Astrocyte of the hippocampus (primary cell): ENCODE results near the gene PDCD6IP.

Experiments
- DNase-seq: peaks from one replicate; pipeline ENCODE4 v3.0.0; 2011; ENCODE audit warnings: low read depth, low spot score

The PDCD6IP gene

DNA sequence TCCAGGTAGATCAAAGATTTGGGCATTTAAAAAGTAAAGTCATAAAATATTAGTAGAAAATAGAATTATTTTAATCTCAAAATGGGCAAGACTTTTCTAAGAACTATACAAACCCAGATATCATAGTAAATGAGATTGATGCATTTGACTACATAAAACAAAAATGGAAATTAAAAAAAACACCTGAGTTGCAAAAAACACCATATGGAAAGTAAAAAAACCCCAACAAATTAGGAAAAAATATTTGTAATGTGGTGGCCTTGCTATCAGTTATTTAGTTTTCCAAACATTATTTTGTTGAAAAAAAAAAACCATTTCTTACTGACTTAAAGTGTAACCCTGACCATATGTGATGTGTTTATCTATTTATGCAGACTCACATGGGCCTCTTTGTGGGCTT, 97.2 kb downstream of the PDCD6IP start:
- DNase-seq = no peak

DNA sequence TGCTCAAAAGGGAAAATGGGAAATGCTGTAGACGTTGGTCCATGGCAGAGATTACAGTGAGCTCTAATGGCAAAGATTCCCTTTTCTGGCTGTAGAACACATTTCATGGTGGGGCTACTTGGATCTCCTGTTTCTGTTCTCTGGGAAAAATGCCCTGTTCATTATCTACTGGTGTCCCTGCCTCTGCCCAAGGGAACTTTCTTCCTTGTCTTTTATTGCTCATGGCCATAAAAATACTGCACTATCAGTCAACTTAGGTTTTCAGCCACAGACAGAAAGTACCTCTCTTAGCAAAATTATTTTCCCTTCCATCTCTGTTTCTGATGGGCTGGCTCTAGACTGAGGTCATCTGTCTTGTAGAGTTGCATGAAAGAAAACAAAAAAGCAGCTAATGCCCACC, 98.9 kb downstream of the PDCD6IP start:
- no peak for DNase-seq

DNA sequence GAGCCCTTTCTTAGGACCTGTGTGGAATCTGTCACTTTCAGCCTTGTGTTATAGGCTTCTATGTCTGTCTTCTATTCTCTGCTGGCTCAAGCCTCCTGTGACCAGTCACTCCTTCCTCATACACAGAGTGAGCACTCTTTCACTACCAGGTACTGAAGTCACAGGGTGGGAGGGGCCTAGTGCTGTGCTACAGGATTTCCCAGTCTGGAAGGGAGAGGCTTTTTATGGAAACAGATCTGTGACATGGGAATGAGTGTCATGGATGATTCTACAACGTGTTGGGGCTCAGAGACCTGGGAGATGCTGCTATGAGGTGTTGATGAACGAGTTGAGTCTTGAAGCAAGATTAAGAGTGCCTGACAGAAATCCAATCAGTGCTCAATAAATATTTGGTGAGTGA, 100.5 kb downstream of the PDCD6IP start:
- no peak for DNase-seq

DNA sequence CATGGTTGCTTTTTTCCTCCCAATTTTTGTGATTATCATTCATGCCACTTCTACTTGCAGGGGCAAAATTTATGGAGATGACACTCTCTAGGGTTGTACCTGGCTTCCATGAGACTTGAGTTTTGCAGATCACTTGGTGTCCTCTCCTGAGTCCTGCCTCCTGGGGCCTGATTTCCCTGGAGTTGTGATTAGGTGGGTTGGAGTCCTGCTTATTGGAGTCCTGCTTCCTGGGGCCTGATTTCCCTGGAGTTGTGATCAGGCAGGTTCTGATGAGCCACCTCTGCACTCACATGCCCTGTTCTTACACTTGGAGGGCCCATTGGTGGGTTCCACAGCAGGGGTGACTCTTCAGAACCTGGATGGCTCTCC, 102.0 kb downstream of the PDCD6IP start:
- no peak for DNase-seq

DNA sequence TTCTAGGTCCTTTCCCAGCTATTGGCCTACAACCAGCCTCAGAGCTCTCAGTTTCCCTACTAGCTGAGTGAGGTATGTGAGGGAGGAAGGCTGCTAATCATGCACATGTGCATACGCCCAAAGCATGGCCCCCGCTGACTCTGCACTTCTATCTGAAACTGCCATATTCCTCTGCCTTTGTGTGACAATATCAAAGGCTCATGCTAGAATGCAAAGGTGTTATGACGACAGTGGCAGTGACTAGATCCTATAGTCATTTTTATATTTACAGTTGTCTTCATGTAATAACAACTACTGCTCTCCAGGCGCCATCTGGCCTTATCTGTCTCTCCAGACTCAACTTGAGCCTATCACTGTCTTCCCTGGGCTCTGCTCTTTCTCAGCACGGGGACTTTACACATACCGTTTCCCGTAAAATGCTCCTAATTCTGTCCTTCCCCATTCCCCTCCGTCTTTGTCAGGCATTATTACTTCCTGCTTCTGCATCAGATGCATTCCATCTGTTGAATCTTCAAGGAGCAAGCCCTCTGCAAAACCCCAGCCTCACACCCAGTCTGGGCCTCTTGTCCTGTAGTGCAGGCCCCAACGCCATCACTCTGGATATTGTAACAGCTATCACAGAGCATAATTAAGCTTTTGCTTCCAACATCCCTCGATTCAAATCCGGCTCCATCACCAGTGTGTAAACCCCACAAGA, 102.5 kb downstream of the PDCD6IP start:
- no peak for DNase-seq

DNA sequence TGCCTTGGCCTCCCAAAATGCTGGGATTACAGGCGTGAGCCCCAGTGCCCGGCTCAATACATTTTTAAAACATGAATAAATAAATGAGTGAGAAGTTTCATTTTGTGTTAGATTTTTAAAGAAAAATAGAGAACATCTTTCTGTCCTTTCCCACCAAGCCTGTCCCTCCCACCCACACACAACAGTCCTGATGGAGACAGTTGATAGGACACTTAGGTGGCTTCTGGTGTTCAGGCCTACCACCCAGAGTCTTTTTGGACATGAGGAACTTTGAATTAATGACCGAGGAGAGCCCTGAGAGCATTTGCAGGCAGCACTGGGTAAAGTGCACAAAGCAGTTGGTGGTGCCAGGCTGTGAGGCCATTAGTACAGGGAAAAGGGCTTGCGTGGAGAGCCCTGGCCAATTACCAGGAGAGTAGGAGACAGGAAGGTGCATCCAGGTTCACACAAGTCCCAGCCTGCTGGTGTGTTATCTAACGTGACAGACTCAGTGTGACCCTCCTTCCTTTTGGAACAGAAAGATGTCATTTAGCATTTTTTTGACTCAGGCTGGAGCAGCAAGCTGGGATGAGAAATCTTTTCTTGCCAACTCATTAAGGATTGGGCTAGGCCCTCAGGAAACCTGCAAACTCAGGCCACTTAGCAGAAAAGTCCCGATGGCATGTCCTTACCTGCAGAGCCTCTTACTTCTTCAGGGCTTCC, 103.6 kb downstream of the PDCD6IP start:
- DNase-seq = no peak

DNA sequence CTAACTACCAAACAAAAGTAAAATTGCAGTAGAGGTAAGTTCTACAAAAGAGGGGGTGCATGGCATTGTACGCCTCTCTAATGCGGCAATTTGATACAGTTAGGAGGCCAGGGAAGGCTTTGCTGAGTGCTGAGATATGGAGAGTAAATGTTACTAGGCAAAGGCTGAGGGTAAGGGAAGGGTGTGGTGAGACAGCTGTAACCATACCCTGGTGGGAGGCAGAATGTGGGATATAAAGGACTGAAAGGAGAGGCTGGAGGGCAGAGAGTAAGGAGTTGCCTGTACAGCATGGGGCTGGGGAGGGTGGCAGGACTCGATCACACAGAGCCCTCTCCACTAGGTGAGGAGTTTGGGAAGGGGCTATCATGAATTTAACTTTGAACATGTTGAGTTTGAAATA, 106.3 kb downstream of the PDCD6IP start:
- no peak for DNase-seq

DNA sequence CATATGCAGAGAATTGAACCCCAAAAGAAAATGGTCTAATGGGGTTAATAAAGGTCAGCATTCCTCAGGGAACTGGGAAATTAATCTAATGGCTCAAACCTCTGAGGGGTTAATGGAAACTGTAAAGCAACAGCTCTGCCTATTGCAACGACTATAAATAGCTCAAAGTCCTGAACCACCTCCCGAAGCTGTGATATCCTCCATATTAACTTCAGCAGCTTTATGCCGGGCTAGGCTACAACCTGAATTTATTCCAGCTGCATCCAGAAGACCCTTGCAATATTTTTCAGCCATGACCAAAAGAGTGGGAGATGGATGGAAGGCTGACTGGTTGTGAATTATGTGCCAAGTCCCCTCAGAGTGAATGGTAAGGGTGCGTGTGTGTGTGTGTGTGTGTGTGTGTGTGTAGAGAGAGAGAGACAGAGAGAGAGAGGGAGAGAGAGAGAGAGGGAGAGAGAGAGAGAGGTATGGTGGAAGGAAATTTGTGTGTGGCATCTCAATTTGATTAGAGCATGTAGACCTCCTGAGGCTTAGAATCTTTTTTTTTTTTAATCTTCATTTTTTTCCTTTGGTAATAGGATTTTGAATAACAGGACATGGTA, 109.9 kb downstream of the PDCD6IP start:
- DNase-seq = no peak

DNA sequence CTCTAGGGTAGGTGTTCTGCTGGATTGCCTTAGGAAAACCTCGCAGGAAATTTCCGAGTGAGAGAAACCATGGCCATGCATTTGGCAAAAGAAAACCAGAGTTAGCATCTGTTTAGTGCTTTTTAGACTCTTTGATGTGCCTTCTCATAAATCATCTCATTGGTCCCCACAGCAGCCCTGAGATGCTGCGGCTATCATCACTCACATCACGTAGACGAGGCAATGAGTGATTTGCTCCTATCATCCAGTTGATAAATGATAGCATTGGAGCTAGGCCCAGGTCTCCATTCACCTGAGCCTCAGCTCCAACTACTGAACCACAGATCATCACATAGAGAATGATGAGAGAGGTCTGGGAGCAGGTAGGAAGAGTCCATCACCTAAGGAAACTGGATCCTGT, 111.1 kb downstream of the PDCD6IP start:
- no peak for DNase-seq

DNA sequence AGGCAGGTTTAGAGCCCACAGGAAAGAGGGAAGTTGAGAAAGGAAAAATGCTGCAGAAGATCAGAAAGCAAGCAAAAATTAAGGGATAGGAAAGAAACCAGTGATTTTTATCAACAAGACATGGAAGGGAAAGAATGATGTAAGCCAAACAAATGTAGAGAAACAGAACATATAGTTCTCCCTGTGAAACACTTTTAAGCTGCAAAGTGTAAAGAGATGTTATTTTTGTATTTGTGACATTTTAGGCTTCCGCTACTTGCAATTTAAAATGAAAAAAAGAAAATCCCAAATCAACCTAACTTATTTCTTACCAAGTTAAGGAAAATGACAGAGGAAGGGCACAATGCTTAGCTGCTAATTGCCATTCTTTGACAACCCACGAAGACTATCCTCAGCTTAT, 111.6 kb downstream of the PDCD6IP start:
- DNase-seq = no peak

DNA sequence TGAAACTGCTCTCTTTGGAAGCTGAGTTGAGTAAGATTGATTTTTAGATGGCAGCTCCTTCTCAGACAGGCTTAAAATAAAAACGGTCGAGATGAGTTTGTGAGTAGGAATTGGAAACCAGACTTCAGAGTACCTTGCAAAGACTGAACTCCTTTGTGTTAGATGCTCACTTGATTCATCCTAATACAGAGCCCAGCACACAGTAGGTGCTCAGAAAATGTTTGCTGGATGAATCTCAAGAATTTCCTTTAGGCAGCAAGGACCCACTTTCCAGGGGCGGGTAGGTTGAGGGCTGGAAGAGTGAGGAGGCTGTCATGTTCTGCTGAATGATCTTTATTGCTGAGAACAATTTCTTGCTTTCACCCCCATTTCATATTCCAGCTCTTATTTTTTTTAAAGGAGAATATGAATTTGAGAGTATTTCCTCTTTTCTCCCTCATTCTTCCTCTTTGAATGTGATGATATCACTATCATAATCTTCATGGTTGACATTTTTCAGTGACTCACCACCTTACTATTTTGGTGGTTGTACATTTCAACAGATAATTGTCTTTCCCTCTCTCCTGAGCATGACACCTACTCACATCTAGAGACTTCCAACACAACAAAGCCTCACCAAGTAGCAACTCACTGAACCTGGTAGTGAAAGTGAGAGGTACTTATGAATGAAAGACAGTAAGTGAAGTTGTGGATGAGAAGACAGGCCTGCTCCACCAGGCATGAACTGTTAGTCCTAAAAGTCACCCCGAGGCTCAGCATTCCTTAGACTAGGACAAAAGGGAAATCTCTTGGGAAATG, 113.3 kb downstream of the PDCD6IP start:
- peak; percentile 24 for DNase-seq

DNA sequence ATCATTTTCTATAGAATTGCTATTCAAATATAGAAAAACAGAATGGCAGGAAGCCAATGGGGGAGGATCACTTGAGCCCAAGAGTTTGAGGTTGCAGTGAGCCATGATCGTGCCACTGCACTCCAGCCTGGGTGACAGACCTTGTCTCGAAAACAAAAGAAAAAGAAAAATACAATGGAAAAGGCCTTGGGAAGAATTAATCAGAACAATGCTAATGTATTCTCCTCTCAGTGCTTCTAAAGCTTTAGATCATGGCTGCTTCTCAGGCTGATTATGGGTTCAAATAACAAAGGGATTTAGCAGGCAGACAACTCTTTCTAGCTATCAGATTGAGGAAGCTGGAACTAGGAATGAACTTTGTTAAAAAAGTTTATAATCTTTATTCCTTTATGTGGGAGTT, 115.8 kb downstream of the PDCD6IP start:
- no peak for DNase-seq

DNA sequence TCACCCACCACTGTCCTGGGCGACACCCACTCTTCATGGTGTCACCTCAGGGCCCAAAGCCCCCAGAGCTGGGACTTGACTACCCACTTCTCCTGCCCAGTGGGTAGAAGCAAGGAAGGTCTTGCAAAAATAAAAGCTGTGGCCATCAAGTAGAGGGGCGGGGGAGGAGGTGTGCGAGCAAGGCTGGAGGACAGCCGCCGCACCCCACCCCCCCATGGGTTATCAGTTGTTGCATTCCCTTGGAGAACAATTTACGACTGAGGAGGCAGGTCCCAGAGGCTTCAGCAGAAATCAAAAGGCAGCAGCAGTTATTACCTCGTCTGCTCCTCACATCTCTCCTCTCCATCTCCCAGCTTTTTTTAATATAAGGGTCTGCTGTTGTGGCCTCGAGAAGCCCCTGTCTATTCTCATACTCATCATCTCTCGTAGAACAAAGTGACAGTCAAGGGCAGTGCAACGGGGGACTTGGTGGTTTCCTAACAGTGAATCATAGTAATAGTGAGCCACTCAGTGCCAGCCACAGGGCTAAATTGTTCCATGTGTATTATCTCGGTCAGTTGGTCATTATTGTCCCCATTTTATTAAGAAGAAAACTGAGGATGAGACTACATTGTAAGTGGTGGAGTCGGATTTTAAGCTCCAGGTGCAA, 116.4 kb downstream of the PDCD6IP start:
- DNase-seq = no peak

DNA sequence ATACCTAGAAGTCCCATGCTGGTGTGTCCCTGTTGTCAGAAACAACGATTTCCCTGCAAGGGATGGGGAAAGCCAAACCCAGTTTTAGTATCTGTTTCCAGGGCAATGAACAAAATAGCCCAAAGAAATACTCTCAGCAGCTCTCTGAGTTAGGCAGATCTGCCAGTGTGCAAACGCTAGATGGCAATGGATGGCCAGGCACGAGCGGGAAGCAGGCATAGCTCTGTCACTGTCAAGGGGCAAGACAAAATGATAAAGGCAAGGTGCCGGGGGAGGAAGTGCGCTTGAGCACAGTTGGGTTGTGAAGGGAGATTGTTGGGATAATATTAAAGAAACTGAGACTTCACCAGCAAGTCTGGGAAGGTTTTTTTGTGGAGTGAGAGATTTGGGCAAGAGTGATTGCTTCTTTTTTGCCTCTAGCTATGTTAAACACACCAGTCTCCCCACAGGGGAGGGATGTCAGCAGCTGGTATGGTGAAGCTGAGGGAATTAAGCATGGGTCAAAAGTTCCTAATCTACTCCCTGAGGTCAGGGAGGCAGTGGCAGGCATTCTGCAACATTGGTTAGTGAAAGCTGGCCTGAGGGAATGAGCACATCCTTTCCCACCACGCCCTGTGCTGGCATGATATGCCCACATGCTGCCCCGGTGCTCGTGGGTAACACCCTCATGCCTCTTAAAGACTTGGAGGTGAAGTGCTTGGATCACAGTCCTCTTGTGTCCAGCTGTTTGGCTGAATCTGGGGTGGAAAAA, 117.5 kb downstream of the PDCD6IP start:
- peak; percentile 48 for DNase-seq

DNA sequence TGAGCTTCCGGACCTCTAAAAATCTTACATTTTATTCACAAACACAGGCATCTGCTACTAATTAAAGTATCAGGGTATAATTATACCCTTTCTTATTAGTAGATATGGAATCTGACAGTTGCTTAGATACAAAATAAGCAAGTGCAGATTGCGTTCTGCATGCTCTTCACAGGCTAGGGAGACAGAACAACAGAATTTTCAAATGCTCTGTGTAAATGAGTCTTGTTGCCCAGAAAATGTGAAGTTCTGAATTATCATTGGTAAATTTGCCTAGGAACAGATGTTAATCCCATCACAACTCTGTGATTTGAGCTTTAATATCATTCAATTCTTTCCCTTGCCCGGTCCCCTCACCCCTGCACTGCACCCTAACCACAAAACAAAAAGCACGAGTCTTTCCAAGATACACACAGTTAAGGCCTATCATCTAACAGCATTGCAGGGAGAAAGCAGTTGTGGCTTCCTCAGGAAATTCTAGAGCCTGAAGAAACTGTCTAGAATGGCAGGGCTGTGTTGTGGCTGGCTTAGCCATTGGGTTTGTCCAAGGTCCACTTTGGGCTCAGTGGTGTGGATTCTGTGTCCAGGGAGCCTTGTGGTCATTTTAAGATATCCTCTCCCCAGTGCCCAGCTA, 119.8 kb downstream of the PDCD6IP start:
- peak; percentile 38 for DNase-seq
